ENCODE results near the gene SNPH.
"Not testable (repeated sequence)": the region's sequence is repeated elsewhere in the genome, so short reads cannot be mapped to it uniquely, and the experiment has no call there.

The SNPH gene

GRCh38 chr20:1343446-1344124, 77.5 kb downstream of the SNPH start:
- DNase-seq = not testable (repeated sequence)

- no peak for DNase-seq
These were observed 79.1 kb downstream of the SNPH start for GRCh38 chr20:1345030-1345755.

GRCh38 chr20:1345756-1346093, 79.6 kb downstream of the SNPH start:
- no peak for DNase-seq

- no peak for DNase-seq
These were observed 80.3 kb downstream of the SNPH start for GRCh38 chr20:1346315-1346969.

- no peak for DNase-seq
These were observed 87.9 kb downstream of the SNPH start for GRCh38 chr20:1353956-1354355.

- DNase-seq = no peak
These were observed 92.0 kb downstream of the SNPH start for GRCh38 chr20:1357921-1358671.

All from KG1 (cell line).